Myocyte (in vitro differentiated cells): Measurements from ENCODE around the gene CHD1. TPM values are rescaled to one million over a fixed set of nuclear protein-coding genes. Genes with fewer than 3 reads are reported as not detected.

ENCODE experiments used
- DNase-seq: peaks from one replicate; pipeline ENCODE4 v3.0.0-alpha.2; 2012; ENCODE audit warnings: low read depth
- total RNA-seq: library from RNA; depleted of rRNA; stranded (reverse); fragments of >200 nt; gene quantifications from 2 replicates; pipeline ENCODE4 v1.2.3, GENCODE V29; 2014

CHD1 gene
- total RNA-seq, 1 donor from 2014 or later: 31.6 TPM

DNA sequence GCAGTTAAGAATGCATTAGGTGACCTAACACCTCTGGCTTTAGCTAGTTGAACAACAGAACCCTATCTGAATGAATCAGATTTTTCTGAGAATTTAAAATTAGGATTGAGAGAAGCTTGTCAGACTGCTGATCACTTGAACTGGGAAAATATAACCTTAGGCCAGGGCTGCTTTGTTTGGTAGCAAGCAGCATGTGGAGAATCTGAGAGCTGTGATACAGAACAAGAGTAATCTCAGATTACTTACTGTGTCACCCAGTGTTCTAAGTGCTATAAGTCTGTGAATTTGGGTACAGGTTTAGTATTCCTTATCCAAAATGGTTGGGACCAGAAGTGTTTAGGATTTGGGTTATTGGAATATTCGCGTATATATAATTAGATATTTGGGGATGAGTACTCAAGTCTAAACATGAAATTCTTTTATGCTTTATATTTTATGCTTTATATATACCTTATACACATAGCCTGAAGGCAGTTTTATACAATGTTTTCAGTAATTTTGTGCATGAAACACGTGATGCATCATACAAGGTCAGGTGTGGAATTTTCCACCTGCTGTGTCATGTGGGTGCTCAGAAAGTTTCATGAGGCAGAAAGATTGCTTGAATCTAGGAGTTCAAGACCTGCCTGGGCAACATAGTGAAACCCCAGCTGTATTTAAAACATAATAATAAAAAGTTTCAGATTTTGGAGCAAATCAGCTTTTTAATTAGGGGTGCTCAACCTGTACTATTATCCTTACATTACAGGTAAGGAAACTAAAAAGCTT lies 8.3 kb upstream of the CHD1 start:
- DNase-seq: peak; percentile 11

DNA sequence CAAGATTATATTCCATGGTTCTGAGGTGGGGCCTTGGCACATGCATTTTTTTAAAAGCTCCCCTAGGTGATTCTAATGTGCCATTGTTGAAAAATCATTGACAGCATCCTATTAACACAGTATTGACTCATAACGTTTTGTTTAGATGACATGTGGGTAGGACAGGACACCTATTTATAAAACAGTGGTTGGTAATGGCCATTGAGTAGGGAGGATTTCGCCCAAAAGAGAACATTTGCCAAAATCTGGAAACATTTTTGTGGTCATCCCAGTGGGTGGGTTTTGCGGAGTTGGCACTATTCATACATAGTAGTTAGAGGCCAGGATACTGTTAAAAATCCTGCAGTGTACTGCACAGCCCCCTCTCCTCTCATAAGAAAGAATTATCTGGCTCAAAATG lies 6.4 kb upstream of the CHD1 start:
- DNase-seq: peak; percentile 36

DNA sequence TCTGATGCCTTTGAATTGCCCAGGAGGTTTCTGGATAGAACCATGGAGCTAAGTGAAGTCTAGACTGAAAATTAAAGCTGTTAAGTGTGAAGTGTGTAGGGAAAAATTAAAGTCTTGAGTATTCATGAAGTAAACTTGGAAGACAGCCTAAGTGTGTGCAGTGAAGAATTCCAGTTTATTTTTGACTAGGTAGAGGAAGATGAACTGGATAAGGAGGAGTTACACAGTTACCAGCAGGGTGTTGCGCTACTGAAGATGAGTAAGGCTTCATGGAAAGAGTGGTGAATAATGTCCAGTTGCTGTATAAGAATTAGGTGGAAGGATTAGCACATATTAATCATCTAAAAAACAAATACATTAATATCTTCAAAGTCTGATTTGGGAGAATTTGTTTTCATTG lies 5.7 kb upstream of the CHD1 start:
- no peak for DNase-seq

DNA sequence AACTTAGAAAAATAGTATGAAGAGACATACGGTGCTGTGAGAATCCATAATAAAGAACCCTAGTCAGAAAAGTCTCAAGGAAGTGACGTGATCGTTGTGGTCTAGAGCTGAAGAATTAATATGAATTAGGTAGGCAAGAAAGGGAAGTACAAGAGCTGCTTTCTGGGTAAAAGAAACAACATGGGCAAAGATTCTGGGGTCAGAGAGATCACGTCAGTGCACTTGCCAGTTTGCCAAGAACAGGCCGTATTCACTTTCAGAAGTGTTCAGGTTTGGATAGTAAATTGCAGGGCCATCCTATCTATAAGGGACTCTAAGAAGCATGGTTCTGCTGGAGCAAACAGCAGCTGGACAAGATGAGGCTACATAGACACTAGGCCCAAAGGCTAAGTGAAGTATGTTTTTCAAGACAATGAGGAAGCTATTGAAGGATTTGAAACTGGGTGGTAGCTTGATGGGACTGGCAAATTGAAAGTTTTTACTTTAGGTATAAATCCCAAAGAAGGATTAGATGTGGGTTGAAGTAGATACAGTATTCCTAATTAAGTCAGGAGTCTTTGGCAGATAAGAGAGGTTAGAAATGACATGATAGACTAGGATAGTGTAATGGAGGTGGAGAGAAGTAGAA lies 4.8 kb upstream of the CHD1 start:
- no peak for DNase-seq

DNA sequence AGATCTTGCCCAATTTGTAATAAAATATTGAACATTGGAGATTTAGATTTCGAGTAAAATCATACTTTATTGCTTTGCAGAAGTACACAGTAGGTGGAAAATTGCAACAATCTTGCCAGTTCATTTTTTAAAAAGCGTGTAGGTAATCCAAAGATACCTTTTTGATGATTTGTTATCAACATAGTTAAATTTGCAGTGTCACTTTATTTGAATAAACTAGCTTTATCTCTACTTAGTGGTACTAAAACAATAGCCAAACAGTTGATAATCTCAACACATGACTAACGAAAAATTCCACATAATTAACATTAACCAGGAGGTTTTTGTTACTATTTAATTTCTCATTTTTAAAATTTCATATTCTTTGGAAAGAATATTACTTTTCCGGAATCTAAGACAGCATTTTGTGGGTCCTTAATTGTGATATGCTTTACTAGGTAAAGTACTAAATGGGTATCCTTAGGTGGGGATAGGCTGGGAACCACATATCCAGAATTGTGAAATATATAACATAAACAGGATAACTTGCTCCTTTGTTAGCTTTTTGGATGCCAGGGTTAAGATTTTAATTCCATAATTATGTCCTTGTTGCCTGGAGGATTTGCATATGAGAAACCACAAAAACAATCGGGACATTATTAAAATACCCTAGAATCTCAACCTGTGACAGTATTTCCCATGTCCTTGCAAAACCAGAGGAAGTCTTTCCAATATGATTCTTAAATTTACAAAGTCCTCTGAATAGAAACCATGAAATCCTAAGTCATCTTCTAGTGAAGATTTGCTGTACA lies 2.4 kb upstream of the CHD1 start:
- DNase-seq: no peak

DNA sequence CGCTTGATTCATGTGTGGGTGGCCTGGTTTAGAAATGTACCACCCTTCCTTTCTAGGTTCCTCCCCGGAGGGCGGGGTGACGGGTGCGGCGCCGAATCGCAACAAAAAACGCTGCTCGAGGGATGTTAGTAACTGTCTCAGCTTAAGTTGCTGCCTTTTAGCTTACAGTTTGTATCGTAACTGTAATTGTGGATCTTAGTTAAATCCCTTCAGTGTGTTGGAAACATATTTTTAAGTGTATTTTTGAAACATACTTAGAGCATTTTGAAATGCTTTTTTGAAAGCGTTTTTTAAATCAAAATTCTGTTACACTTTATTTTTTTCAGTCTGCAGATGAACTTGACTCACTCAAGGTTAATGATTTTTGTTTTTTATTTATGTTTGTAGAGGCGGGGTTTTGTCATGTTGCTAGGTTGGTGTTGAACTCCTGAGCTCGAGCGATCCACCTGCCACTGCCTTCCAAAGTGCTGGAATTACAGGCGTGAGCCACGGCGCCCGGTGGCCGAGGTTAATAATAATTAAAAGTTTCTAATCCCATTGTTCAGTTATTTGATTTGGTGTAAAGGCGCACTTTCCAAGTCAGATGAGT lies 997 bp upstream of the CHD1 start:
- peak; percentile 12 for DNase-seq

DNA sequence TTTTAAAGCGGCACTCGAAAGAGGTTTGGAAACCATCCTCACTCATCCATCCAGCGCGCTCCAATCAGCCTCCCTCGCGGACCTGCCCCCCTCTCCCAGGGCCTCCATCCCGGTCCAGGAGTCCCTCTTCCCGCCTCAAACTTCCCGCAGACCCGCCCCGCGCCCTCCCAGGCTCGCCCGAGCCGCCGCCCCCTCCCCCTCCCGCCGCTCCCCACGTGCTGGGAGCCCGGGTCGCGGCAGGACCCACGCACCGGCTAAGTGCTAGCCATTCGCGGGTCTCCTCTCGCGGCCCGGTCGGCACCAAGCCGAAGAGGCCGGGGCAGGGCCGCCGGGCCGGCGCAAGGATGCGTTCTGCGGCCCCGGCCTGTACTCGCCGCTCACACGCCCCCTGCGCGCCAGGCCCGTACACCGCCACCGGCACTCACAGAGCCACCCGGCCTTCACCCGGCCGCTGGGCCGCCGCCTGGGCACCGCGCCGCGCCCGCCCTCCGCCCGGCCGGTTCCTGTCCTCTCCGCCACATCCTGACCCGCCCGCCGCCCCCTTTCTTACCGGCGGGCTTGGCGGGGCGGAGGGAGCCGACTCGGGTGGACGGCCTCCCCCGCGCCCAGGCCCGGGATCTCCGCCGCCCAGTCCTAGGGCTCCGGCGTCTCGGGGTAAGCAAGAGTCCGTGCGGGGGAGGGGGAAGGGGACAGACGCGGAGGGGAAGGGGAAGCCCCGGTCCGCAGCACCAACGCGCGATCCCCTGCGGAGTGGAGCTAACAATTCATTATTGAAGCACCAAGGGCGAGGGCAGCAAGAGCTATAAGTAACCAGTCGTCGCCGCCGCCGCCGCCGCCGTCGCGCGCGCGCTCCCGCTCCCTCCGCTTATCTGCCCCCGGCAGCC lies 576 bp downstream of the CHD1 start:
- DNase-seq: peak; percentile 60

DNA sequence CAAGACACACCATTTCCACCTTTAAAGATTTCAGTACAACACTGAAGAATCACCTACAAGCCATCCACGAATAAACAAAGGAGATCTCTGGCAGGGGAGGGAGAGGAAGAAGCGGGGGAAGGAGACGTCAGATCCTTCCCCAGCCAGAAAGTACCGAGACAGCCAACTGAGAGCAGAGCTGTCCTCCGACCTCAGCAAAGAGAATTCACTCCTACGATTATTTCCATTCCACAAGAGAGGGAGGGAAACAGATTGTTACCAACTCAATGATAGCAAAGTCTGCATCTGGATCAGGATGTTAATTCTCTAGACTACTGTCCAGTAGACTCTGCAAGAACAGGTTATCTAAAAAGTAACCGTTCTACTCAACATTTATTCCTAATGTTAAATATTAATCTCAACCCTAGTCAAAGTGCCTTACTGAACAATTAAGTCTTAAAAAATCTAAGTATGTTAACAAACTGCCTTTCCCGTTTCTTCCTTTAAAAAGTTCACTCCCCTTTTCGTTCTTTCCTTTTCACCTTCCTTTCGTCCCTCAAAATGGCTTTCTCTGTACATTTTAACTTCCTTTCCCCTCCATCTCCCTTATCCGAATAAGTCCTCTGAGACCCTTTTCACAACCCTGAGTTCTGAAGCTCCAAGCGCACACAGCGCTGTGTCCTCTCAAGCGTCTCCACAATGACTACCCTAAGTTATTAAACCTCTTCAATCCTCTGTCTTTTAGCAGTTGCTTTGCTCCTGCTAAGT lies 1.4 kb downstream of the CHD1 start:
- DNase-seq: peak; percentile 50

DNA sequence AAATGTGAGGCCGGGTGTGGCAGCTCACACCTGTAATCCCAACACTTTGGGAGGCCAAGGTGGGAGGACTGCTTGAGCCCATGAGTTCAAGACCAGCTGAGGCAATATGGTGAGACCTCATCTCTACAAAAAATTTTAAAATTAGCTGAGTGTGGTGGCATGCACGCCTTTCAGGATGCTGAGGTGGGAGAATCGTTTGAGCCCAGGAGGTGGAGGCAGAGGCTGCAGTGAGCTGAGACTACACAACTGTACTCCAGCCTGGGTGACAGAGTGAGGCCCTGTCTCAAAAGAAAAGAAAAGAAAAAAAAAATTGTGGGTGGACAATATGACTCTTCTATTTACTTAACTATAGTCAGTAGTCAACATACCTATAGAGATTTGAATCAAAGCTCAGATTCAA lies 4.8 kb downstream of the CHD1 start:
- DNase-seq: no peak

DNA sequence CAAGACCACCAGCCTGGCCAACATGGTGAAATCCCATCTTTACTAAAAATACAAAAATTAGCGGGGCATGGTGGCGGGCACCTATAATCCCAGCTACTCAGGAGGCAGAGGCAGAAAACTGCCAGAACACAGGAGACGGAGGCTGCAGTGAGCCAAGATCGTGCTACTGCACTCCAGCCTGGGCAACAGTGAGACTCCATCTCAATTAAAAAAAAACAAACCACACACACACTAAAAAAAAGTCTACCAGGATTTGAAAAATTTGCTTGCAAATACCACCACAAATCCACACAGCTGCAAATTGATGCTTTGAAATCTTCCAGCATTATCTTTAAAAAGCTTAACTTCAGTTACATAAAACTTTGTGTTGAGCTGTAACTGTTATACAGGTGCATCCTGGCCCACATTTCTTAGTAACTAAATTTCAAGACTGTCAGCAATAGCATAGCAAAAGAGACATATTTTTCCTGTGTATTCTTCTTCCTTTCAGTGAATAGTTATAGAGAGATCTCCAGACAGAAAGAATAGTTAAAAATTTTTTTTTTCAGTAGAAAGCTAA lies 6.8 kb downstream of the CHD1 start:
- DNase-seq: no peak

DNA sequence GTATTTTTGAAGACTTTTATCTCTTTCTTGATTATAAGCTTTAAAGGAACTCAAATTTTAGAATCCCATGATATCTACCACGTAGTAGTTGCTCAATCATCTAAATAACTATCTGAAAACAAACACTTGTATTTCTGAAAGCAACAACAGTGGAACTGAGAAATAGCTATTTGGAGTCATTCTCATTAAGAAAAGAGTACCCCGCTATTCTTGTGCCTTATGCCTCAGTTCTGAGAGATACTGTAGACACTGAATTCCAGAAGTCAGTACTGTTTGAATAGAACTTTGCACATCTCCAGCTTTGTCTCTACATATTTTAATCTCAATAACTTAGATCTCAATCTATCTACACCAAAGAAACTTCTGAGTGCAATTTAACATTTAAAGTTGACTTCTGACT lies 11.4 kb downstream of the CHD1 start:
- no peak for DNase-seq

DNA sequence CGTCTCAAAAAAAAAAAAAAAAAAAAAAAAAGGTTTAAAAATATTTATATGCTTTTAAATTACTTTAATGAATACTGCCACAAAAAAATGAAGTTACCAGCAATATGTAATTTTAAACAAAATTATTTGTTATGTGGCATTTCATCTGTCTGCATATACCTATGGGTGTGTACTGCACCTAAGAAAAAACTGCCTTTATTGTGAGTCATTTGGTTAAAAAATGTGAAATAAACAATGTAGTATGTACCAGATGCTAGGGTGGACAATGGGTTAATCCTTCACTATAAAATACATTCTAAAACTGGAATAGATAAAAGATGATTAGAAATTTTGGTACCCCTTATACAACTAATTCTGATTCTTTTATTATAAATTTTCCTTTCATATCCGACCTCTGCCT lies 12.3 kb downstream of the CHD1 start:
- DNase-seq: no peak

DNA sequence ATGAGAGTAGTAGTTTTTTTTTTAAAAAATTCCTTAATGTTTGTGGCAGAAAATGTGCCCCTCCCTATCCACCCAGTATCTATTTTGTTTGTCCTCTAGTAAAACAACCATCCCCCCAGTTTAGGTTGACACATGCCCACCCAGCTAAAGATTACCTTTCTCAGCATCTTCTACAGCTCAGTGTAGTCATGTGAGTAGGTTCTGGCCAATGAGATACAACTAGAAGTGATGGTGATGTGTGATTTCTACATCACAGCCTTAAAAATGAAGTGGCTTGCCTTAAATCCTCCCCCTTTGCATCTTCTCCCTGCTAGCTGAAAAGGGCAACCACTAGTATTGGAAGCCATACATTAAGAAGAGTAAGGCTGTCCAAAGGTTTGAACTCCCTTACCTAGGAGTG lies 14.9 kb downstream of the CHD1 start:
- DNase-seq: no peak

DNA sequence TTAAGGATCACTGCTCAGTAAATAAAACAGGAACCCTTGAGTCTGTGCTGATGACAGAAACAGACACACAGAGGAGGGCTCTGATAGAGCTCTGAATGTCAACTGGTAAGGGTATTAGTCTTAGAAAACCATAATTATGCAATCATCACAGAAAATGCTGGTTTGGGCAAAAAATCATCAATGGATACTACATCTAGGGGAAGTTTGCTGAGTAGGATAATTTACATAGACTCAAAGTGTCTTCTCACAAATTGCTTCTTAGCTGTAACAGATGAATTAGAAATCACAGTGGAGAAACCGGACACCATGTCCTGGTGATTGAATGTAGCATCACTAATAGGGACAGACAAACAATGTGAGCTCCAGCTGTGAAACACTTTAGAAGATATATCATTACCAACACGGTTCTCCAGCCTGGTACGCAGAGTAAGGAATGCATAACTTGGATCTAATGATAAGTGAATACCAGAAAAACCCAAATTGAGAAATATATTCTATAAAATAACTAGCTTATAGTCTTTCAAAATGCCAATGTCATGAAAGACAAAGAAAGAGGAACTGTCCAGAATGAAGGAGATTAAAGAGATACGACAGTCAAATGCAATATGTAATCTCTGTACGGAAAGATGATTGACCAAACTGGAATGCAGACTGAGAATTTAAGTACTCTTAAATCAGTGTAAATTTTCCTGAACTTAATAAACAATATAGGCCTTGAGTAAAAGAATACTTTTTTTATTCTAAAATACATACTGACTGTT lies 17.3 kb downstream of the CHD1 start:
- peak; percentile 9 for DNase-seq

DNA sequence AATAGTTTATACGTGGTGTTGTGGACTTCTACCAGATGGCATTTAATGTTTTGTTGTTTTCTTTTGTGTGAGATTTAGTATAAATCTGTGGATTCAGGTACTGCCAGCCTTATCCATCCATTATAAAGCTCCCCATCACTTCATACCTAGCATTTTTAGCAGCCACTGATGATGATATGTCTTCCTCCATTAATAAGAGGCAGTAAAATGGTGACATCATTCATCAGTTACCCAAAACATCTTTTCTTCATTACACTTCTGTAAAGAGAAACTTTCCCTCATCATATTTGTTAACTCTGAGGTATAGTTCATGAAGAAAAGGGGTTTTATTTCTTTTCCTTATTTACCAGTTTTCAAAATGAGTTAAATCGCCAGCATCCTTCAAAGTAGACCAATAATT lies 19.4 kb downstream of the CHD1 start:
- no peak for DNase-seq

DNA sequence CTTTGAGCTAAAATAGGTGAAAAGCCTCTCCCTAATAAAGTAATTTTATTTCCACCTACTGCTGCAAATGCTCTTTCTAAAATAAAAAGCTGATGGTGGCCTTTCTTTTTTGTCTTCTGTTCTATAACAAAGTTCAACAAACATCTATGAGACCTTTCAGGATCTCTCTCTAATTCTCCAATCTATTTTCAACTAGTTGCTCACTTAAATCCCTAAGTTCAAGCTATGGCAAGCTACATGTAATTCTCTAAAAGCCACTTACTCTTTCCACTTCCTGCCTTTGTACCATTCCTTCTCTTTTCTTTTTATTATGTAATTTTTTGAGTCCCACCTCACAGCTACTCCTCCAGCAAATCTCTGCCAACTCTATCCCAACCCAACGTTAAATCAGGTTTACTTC lies 20.9 kb downstream of the CHD1 start:
- no peak for DNase-seq

DNA sequence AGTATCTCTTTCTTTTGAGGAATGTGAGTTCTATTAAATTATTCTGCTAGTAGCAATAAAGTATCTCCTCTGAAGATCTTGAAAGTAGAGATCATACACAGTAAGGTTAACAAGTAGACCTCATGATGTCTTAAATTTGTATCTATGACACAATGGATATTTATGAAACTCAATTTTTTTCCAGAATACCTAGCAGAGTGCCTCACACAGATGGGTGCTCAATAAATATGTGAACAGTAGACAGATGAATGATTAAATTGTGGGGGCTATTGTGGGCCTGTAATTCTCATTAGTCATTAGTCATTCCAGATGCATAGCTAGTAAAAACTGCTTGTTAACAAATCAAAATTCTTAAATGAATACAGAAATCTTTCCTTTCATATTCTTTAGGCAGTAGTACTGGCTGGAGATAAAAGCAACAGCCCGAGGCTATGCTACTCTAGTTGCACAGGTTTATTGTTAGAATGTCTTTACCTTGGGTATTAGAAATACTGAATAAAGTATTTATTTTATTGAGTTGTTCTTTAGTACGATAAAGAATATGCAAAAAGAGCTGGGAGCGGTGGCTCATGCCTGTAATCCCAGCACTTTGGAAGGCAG lies 22.0 kb downstream of the CHD1 start:
- no peak for DNase-seq

DNA sequence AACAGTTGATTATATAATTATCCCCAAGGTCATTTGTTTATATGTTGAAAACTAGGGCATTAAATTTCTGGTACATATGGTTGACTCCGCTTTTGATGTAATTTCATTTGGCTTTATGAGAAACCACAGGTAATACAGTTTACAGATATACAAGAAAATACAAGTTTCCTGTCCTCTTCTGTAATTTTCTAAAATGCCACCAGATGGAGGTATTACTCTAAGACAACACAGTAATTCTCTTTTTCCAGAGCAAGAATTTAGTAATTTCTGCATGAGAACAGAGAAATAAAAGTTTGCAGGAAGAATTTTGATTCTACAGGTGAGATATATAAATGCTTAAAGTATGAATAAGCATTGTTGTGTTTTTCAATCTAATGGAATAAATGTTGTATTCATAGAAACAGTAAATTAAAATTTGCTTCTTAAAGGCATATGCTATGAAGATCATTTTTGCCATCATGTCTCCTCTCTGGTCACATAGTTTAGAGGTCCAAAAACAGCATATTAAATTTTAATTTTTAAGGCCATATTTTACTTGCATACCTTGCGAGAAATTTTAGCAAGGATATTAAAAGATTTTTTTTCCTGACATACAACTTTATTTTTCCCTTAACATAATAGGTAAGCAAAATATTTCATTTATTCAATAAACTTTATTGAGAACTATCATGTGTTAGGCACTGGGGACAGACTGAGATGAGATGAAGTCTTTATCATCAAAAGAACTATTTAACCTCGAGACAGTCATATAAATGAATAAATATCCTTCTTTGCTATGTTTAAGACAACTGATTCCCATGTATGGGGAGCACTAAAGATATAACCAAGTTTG lies 22.7 kb downstream of the CHD1 start:
- DNase-seq: peak; percentile 65
